Measurements from ENCODE around the gene DLGAP3. TPM values are rescaled to one million over a fixed set of nuclear protein-coding genes. Genes with fewer than 3 reads are reported as not detected.

The DLGAP3 gene
- polyA plus RNA-seq, 1 donor from 2014 or later = 2.9 TPM

GRCh38 chr1:34926894-34927293 lies 2.6 kb downstream of the DLGAP3 start:
- no peak overlapping the region for H2AFZ ChIP-seq (ENCODE audit: low read depth, low read length)

GRCh38 chr1:34926156-34926555 lies 3.3 kb downstream of the DLGAP3 start:
- H3K4me2 ChIP-seq (ENCODE audit: low read length) = no peak overlapping the region
- H3K9me2 ChIP-seq (ENCODE audit: insufficient read depth, low read length) = no peaks in the 10 kb centered on the region
- H4K20me1 ChIP-seq (ENCODE audit: insufficient read depth) = no peaks in the 10 kb centered on the region
- H3K9me3 ChIP-seq (ENCODE audit: low read length) = no peaks in the 10 kb centered on the region
- no peak overlapping the region for H3K9ac ChIP-seq (ENCODE audit: low read length)
- peak overlapping the region; percentile 43 for H3K4me3 ChIP-seq (ENCODE audit: low read length)
- peaks cover 28% of the 10 kb centered on the region for H3K27me3 ChIP-seq (ENCODE audit: insufficient read depth, low read depth, low read length)
- H3K79me2 ChIP-seq (replicated peaks; ENCODE audit: insufficient read depth, low read length) = no peaks in the 10 kb centered on the region
- H2AFZ ChIP-seq (ENCODE audit: low read depth, low read length) = no peak overlapping the region
- no peaks in the 10 kb centered on the region for H3K36me3 ChIP-seq (ENCODE audit: insufficient read depth, low read length)
- H3F3A ChIP-seq (ENCODE audit: insufficient read depth, low read length, poor library complexity, severe bottlenecking) = no peaks in the 10 kb centered on the region
- no peak overlapping the region for H3K27ac ChIP-seq (ENCODE audit: low read length)
- no peak for TF ChIP-seq POLR2AphosphoS5 (IDR thresholded peaks at IDR 0.05)
- no peak for TF ChIP-seq MXI1 (conservative IDR thresholded peaks at IDR 0.05; ENCODE audit: poor library complexity, severe bottlenecking)
- TF ChIP-seq RAD21 (conservative IDR thresholded peaks at IDR 0.05) = no peak
- no peak for TF ChIP-seq TAF1 (IDR thresholded peaks at IDR 0.05; ENCODE audit: low read depth)
- TF ChIP-seq REST (IDR thresholded peaks at IDR 0.05; ENCODE audit: borderline replicate concordance) = no peak
- TF ChIP-seq SMC3 (conservative IDR thresholded peaks at IDR 0.05; ENCODE audit: poor library complexity) = no peak
- no peak for TF ChIP-seq EZH2 (IDR thresholded peaks at IDR 0.05; ENCODE audit: borderline replicate concordance, insufficient read depth, low read length, poor library complexity, severe bottlenecking)
- no peak for TF ChIP-seq EP300 (conservative IDR thresholded peaks at IDR 0.05; ENCODE audit: poor library complexity, severe bottlenecking)

More at GRCh38 chr1:34926894-34927293, 2.6 kb downstream of the DLGAP3 start:
- Histone ChIP-seq H3K27me3 (ENCODE audit: insufficient read depth, low read depth, low read length) (peaks cover 31% of the 10 kb centered on the region), H3K9me3 (ENCODE audit: low read length) (no peaks in the 10 kb centered on the region), H3K27ac (ENCODE audit: low read length) (no peak overlapping the region), H3K4me2 (ENCODE audit: low read length) (no peak overlapping the region), H3F3A (ENCODE audit: insufficient read depth, low read length, poor library complexity, severe bottlenecking) (no peaks in the 10 kb centered on the region), H3K4me3 (ENCODE audit: low read length) (no peak overlapping the region), H3K9ac (ENCODE audit: low read length) (no peak overlapping the region), H4K20me1 (ENCODE audit: insufficient read depth) (no peaks in the 10 kb centered on the region), H3K9me2 (ENCODE audit: insufficient read depth, low read length) (no peaks in the 10 kb centered on the region), H3K79me2 (replicated peaks; ENCODE audit: insufficient read depth, low read length) (no peaks in the 10 kb centered on the region), H3K36me3 (ENCODE audit: insufficient read depth, low read length) (no peaks in the 10 kb centered on the region)
- TF ChIP-seq EP300 (conservative IDR thresholded peaks at IDR 0.05; ENCODE audit: poor library complexity, severe bottlenecking) = no peak
- no peak for TF ChIP-seq MXI1 (conservative IDR thresholded peaks at IDR 0.05; ENCODE audit: poor library complexity, severe bottlenecking)
- no peak for TF ChIP-seq POLR2AphosphoS5 (IDR thresholded peaks at IDR 0.05)
- TF ChIP-seq RAD21 (conservative IDR thresholded peaks at IDR 0.05) = no peak
- TF ChIP-seq EZH2 (IDR thresholded peaks at IDR 0.05; ENCODE audit: borderline replicate concordance, insufficient read depth, low read length, poor library complexity, severe bottlenecking) = no peak
- no peak for TF ChIP-seq TAF1 (IDR thresholded peaks at IDR 0.05; ENCODE audit: low read depth)
- TF ChIP-seq CTCF (IDR thresholded peaks at IDR 0.05; ENCODE audit: poor library complexity, severe bottlenecking) = no peak
- no peak for TF ChIP-seq REST (IDR thresholded peaks at IDR 0.05; ENCODE audit: borderline replicate concordance)
- TF ChIP-seq SMC3 (conservative IDR thresholded peaks at IDR 0.05; ENCODE audit: poor library complexity) = no peak
